Vein endothelial cell (primary cell): Measurements from ENCODE around the gene TACR2. TPM values are rescaled to one million over a fixed set of nuclear protein-coding genes. Genes with fewer than 3 reads are reported as not detected.

Experiments
- total RNA-seq: library from RNA; depleted of rRNA; stranded (reverse); fragments of >200 nt; gene quantifications from 2 replicates; pipeline ENCODE4 v1.2.3, GENCODE V29; 2012

TACR2 gene
- 0.10 and 0.65 TPM in 2 replicates for total RNA-seq

DNA sequence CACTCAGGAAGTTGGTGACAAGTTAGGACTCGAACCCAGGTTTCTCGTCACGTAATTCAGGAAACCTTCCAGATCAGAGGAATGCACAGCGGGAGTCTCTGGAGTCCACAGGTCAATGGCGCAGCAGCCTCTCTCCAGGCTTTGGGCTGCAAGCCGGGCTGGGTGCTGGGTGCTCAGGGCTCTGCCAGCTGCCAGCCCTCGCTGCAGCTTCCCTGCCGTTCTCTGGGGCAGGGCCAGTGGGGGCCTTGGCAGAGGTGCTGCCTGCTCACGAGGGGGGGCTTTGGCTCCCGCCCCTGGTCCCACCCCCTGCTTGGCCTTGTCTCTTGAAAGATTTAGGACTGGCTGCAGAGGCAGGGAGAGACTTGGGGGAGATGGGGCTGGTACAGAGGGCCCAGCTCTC is at the start of gene TACR2:
Gene TACR2 (minus strand): TSS at position 224 of the 400 bp plus-strand sequence. CDS start 595 bp downstream, outside the sequence.

DNA sequence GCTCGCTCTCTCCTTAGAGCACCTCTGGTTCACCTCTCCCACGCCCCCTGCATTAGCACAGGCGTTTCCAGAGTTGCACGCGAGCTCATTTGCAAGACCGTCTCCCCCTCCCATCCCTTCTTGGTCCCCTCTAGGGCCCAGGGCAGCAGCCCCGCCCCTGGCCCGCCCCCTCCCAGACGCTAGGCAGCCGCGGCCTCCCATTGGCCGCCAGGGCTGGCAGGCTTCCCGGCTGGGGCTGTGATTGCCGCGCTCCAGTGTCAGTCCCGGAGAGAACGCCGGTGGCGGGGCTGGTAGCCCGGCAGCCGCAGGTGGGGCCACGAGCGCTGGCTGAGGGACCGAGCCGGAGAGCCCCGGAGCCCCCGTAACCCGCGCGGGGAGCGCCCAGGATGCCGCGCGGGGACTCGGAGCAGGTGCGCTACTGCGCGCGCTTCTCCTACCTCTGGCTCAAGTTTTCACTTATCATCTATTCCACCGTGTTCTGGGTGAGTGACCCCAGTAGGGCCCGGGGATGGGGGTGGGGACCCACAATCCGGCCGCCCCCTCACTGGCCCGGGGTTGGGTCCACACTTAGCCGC is 34.6 kb upstream of the TACR2 start, which contains the start of gene TSPAN15:
Gene TSPAN15 (plus strand): TSS at position 257 of the 575 bp plus-strand sequence. CDS start 130 bp downstream, at position 387.

Other genes starting within 250 kb of the TACR2 start
- gene SUPV3L1, start 236.7 kb downstream of the TACR2 start, total RNA-seq = 20.6 and 26.8 TPM in 2 replicates
- gene HKDC1, start 196.6 kb downstream of the TACR2 start, total RNA-seq = not detected in 2 replicates
- gene HK1, start 138.4 kb downstream of the TACR2 start, total RNA-seq = 86.6 and 90.9 TPM in 2 replicates
- 136 and 191 TPM in 2 replicates for gene TSPAN15, start 34.5 kb upstream of the TACR2 start, total RNA-seq
- not detected in 2 replicates for gene NEUROG3, start 156.5 kb upstream of the TACR2 start, total RNA-seq
- 0.33 and 0.48 TPM in 2 replicates for gene FAM241B, start 213.3 kb upstream of the TACR2 start, total RNA-seq